HG02981 (cell line): ENCODE measurements around the gene PTTG1.

ENCODE experiments used
- ATAC-seq: cut with Tn5 transposase; IDR thresholded peaks from one replicate; pipeline ENCODE4 v1.9.1; 2021; ENCODE audit warnings: mild to moderate bottlenecking, moderate library complexity; ENCODE audit not compliant: unreplicated experiment

Gene PTTG1

DNA sequence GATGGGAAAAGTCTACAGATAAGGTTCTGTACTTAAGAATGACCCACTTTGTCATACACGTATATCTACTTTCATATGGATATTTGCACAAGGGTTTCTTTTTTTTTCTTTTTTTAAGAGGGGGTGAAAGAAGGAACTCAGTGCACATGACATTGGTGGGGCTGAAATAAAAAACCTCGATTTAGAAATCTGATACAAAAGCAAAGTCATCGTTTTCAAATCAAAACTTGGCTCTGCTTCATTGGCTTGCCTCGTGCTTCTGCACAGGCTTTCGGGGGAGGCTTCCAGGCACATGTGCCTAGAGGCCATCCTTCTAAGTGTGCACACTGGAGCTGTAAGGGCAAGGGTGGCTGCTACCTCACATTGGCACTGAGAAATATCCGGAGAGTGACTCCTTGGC lies 31.1 kb downstream of the PTTG1 start:
- no peak for ATAC-seq

DNA sequence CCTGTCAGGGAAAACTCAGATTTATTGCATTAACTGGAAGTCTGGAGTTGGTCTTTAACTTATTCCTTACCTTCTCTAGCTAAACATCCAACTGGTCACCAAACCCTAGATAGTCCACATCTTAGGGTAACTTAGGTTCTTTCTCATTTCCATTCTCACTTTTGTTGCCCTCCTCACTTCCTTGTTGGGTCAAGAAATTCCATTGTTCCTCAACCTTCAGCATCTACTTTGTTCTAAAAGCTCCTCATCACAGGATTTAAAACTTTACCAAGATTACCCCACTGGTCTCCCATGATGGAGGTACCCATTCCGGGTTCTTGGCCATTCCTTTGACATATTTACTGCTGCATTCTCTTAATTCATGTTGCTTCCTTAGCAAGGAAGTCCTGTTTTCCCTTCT lies 32.1 kb downstream of the PTTG1 start:
- no peak for ATAC-seq

DNA sequence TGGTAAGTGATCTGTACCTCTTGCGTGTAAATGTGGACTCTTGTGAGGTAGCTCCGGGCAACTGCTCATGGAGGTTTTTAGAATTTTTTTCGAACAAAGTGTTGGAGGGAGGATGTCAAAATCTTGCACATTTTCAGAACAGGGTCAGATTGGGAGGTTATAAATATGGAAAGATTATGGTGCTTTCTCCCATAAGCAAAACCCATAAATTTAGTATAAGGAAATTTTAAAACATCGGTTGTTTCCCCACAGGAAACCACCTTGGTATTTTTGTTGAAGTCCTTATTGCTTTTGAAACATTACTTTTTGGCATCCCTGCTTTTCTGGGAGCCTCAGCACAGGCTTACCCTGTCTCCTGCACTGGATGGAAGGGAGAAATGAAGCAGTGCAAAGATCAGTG lies 33.9 kb downstream of the PTTG1 start:
- no peak for ATAC-seq

DNA sequence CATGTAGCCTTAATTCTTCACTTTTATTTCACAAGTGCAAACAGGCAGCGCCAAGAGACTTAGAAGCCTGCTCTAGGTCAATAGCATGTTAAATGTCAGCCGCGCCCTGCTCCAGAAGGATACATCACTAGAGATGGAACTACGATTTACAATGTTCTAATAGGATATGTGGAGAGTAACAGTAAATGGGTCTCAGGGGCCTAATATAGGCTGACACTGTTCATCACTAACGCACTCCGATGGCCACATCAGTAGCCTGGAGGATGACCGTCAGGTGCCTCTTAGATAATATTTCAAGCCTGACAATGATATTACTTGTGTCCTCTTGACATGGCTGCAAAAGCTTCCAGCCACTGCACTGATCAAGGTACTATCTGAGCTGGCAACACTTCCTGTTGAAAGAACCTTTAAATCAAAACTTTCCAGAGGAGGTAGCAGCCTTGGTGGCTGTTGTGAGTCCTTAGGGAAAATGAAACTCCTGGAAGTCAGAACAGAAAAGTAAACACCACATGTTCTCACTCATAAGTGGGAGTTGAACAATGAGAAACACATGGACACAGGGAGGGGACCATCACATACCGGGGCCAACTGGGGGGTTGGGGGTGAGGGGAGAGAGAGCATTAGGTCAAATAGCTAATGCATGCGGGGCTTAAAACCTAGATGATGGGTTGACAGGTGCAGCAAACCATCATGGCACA lies 35.0 kb downstream of the PTTG1 start:
- ATAC-seq: no peak

DNA sequence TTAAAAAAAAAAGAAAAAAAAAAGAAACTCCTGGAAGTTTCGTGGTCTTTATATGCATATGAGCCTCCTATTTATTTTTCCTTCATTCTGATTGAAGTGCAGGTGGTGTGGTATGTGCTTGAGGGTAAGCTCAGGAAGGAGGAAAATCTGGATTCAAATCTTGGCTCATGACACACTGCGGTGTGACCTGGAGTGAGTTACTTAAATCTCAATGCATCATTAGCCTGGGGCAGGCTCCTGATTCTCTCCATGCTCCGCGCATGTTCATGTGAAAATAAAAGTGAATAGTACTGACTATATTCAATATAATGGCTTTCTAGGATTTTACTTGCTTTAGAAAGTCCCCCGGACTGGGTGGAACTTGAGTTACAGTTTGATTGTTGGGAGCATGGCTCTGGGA lies 35.6 kb downstream of the PTTG1 start:
- no peak for ATAC-seq

DNA sequence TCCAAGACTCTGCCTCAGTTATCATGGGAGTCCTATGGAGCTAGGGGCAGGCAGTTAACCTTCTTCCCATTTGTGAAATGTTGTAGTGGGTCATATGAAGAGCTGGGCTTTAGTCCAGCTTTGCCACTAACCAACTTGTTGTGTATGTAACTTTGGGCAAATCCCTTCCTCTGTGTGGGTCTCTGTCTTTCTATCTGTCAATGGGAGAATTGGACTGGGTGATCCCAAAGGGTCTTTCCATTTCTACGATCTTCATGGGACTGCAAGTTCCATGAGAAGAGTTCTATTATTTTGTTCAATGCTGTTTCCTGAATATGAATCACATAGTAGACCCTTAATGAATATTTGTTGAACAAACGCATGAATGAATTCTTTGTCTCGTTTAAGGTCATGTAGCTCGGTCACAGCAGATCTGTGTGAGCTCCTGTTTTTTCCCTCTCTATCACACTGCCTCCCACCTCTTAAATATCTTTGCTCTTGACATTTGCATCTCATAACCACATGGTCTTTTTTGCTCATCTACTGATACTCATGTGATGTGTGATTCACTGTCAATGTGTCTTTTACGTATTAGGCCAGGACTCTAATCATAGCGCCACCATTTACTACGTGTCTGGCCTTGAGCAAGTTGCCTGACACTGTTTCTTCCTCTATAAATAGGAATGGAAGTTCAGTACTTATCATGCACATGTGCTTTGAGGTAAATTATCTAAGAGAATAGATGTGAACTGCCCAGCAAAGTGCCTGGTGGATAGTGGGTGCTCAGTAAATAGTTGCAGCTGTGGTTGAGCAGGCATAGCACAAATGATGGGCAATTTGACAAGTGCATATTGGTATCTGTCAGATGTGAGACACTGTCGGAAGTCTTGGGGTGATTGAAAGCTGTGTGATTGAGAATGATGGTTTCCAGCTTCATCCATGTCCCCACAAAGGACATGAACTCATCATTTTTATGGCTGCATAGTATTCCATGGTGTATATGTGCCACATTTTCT lies 37.4 kb downstream of the PTTG1 start:
- peak; percentile 58 for ATAC-seq

DNA sequence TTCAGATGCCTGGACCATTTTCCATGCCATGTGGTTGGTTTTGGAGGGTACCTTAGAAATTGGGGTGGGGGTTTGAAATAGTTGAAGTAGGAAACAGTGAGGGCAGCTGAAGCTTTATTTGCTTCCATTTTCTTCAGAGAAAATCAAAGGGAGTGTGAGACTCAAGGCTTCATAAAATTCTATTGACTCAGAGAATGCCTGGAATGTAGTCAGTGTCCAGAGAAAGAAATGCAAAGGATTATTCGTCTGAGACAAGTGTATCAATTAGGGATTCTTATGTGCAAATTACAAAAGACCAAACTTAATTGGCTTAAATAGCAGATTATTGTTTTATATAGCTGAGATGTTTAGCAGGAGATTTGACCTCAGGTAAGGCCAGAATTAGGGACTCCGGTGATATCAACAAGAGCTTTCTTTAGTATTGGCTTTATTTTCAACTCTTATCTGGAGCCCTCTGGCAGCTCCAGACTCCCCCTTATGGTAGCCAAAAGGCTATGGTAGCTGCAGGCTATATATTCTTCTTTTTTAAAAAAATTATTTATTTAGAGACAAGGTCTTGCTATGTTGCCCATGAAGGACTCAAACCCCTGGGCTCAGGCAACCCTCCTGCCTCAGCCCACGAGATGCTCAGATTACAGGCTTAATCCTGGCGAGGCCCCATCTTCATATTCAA lies 38.9 kb downstream of the PTTG1 start:
- no peak for ATAC-seq

DNA sequence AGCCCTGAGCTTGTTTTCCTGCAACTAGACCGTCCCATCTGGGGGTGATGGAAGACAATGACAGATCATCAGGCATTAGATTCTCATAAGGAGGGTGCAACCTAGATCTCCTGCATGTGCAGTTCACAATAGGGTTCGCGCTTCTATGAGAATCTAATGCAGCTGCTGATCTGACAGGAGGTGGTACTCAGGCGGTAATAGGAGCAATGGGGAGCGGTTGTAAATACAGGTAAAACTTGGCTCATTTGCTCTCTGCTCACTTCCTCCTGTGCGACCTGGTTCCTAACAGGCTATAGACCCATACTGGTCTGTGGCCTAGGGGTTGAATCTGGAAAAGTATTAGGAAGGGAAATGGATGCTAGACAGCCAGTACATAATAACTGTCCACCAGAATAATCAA lies 39.7 kb downstream of the PTTG1 start:
- no peak for ATAC-seq

DNA sequence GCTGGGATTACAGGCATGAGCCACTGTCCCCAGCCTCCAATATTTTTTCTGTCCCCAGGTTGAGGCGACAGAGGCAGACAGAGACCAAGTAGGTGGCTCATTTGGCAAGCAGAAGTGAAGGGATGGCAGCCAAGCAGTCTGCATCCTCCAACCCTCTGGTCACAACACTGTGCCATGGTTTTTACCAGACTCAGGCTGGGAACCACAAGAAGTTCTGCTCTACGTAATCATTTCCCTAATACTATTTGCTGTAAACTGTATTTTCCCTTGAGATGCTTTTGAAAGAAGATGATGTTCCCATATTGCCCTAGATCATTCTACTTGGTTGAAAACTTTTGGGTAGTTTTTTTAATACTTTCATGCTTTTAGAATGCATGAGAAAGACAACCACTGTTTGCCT lies 40.5 kb downstream of the PTTG1 start:
- ATAC-seq: peak; percentile 48

DNA sequence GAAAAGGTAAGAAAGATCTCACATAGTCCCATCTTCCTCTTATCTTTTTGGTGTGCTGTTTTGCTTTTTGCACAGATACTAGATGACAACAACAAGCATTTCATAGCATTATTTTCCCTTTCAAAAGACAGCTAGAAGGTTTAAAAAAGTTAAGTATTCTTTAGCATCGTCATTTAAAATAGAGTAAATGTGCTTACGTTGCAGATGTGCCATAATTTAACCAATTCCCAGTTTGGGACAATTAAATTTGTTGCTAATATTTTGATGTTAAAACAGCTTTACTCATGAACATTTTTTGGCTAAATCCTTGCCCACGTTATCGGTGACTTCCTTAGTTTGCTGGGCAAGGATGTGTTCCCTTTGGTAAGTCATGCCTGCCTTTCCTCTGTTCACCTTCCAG lies 41.6 kb downstream of the PTTG1 start:
- ATAC-seq: no peak

DNA sequence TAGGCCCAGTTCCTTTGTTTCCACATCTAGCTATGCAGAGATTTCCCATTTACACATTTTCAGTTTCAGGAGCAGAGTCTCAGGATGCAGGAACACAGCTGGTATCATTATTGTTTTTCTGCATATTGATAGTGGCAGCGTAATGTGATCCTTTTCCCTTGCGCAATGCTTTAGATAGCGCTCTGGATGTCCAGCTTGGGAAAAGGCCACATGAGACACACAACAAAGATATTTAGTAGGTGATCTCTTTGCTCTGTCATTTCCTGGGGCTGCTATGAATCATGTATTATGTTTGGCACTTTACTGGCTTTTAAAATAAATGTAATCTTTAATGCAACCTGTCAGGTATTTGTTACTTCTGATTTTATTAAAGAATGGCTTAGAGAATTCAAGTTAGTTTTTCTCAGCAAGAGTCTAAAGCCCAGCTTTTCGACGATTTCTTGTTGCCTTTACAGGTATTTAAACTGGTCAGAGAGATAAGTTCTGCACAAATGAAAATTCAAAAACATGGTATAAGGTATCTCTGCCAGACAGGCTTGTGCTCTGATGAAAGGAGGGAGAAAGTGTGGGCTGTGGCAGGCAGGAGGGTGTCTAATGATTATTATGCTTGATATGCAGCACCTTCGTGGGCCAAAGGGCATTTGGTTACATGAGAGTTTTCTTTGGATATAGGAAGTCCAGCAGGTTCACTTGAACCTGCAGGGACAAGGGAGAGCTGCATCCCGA lies 42.2 kb downstream of the PTTG1 start:
- no peak for ATAC-seq

DNA sequence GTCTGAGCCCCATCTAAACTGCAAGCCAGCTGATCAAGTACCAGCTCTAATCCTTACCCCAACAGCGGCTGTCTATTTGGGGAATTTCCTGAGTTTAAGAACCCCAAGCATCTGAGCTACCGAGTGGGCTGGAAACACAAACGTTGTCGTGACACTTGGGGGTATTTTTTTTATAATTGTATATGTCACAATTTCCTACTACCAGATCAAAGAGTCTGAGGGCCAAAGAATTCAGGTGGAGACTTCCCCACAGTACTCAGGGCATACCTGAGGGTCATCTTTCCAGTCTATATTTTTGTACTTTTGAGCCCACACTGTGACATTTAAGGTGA lies 42.8 kb downstream of the PTTG1 start:
- no peak for ATAC-seq

DNA sequence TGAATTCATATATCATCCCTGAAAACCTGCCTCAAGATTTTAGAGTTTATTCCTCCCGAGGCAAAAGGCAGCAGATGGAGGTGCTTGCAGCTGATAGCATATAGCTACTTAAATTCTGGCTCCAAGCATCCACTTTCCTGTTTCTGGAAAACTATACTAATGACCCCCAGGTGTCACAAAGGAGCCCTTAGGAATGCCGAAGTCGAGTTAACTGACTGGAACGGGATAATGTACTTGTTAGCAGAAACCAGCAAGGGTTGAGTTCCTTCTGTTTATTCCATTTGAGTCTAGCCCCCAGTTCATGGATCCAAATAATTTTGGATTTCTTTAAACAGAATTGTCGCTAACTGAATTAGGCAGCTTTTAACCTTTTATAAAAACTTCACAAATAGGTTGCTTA lies 44.5 kb downstream of the PTTG1 start:
- no peak for ATAC-seq

DNA sequence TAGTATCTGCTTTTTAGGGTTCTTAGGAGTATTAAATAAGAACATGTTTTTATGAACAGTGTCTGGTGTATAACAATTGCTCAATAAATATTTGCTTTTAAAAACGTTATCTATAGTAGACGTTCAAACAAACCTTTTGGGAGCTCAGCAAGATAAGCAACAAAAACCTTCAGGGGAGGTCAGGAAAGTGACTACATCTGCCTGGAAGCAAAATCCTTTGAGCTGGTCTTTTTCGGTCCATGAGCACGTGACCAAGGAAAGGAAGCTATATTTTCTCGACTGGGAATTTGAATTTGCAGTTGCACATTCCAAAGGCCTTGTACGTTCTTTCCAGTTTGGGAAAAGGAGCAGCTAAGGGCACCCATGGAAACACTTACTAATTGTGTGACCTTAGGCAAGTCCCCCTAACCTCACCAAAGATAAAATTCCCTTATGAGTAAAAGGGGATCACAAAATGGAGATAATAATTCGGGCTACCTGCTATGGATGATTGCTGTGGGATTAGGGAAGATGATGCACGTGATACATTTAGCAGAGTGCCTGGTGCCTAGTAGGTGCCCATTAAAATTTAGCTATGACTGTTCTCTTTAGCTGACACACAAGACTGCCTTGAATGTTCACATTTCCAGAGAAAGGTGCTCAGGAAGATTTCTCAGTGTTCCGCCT lies 45.4 kb downstream of the PTTG1 start:
- ATAC-seq: peak; percentile 4

DNA sequence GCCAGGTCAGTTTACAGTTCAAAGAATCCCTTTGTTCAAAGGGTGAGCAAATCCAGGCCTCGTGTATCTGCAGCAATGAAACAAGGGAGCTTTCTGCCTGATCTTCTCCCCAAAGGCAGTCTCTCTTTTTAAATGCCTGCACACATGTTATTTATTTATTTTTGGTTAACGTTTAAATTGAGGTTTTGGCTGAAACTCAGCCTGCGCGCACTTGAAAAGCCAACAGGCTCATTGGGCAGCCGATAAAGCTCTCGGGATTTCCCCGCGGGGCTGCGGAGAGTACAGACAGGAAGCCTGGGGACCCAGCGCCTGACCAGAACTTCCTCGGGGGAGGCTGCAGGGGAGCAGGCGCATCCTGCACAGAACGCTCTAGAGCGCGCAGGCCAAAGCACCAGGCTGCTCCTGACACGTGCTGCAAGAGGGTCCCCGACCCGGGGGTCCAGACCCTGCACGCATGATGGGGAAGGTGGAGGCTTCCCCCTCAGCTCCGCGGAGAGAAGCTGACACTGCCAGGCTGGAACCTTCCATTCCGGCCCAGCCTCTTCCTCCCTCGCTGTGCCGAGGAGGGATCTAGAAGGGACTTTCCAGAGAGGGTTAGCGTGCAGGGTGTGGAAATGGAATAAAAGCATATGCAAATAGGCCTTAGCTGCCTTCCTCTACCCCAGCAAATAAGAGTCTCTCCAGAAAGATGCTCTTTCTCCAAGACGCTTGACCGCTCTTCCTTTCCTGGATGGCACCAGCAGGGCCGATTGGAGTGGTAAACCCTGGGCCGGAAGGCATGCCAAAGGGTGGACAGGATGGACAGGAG lies 46.1 kb downstream of the PTTG1 start:
- ATAC-seq: peak; percentile 91

DNA sequence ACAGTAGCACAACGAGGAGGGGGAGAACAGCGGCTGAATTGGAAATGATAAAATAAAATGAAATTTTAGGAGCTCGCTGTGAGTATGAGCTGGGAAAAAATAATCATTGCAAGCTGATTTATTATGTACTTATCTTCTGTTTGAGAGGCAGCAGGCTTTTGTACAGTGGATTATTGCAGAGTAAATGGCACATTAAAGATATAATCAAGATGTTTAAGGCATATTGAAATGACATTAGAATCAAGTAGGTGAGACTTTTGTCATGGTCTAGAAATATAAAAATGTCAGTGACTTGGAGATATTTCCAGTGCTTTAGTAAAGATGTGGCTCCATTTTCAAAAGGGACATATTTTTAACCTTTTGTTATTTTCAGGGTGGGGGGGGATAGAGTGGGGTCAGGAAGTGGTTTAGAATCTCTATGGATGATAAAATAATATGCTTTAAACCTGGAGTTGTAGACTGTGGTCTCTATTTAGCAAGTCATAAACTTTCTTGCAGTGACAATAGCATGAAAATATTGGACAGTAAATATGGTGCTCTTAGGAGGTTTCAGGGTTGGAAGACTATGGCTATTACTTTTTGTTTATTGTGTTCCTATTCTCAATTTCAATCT lies 46.8 kb downstream of the PTTG1 start:
- ATAC-seq: no peak

DNA sequence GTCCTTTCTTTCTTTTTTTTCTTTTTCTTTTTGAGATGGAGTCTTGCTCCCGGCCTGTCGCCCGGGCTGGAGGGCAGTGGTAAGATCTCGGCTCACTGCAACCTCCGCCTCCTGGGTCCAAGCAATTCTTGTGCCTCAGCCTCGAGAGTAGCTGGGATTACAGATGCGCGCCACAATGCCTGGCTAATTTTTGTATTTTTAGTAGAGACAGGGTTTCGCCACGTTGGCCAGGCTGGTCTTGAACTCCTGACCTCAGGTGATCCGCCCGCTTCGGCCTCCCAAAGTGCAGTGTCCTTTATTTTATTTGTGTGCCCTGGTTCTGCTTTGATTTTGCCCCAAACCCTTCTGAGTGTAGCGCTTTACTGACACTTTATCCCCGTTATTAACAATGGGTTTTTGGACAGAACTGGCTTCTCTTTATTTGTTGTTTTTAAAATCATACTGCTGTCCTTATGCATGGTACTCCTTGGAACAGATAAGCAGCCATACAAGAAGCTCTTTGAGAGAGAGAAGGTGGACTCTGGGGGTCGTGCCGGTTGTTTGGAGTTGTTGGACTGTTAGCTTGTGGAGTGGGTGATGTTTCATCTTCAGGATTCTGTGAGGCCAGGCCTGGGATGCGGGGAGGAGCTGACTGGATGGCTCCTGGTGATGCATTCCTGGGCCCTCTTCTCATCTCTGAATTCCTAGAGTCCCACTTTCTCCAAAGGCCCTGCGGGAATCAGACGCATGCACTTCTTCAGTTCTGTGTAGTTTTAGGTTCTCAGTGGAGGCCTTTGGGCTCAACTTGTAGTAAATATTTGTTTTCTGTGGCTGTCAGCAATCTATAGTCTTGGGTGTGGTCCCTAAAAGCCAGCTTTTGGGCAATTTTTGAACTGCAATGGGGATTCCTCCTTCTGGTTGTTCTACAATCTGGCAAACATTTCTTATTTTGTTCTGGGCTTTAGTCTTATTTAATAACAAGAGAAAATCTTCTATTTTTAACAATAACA lies 47.8 kb downstream of the PTTG1 start:
- ATAC-seq: no peak
